B cell (primary cell): ENCODE results near the gene CPNE2.

ENCODE experiments used
- CTCF ChIP-seq: fragments of 200-600 bp; IDR thresholded peaks from one replicate; pipeline ENCODE4 v1.8.0; 2022; ENCODE audit warnings: antibody characterized with exemption, mild to moderate bottlenecking
- EZH2 ChIP-seq: IDR thresholded peaks from 2 replicates; pipeline ENCODE4 v1.6.1; 2012; ENCODE audit warnings: borderline replicate concordance, low read depth, mild to moderate bottlenecking, moderate library complexity, low read length; ENCODE audit not compliant: insufficient read depth, poor library complexity, severe bottlenecking

- TF ChIP-seq CTCF: no peak
- no peak for TF ChIP-seq EZH2
Observed at GRCh38 chr16:57123974-57124674, 31.7 kb downstream of the CPNE2 start.
